Anterior cingulate cortex (tissue), 58 donors: Measurements from ENCODE around the gene ZFYVE28.

Experiments
- DNase-seq, 58 donors: peaks; one replicate each; lab custom pipeline; 2025; lab: John Stamatoyannopoulos, UW

Gene ZFYVE28

GRCh38 chr4:2318476-2318875 is 100.0 kb downstream of the ZFYVE28 start:
- no peak for DNase-seq

GRCh38 chr4:2313366-2313765 is 105.1 kb downstream of the ZFYVE28 start:
- no peak for DNase-seq

GRCh38 chr4:2306773-2307410 is 111.6 kb downstream of the ZFYVE28 start:
- no peak for DNase-seq

- no peak for DNase-seq
These were observed 112.5 kb downstream of the ZFYVE28 start for GRCh38 chr4:2305766-2306501.

- no peak for DNase-seq
These were observed 113.4 kb downstream of the ZFYVE28 start for GRCh38 chr4:2304877-2305561.

- no peak for DNase-seq
These were observed 114.0 kb downstream of the ZFYVE28 start for GRCh38 chr4:2304321-2304876.

- DNase-seq, result no peak
These were observed 114.6 kb downstream of the ZFYVE28 start for GRCh38 chr4:2303686-2304320.

GRCh38 chr4:2303121-2303685 is 115.2 kb downstream of the ZFYVE28 start:
- no peak for DNase-seq

- DNase-seq, result no peak
These were observed 115.9 kb downstream of the ZFYVE28 start for GRCh38 chr4:2302387-2303119.

GRCh38 chr4:2301806-2302205 is 116.6 kb downstream of the ZFYVE28 start:
- no peak for DNase-seq

- DNase-seq, result no peak
These were observed 117.2 kb downstream of the ZFYVE28 start for GRCh38 chr4:2301225-2301642.

- no peak for DNase-seq
These were observed 117.8 kb downstream of the ZFYVE28 start for GRCh38 chr4:2300431-2301224.

- no peak for DNase-seq
These were observed 118.7 kb downstream of the ZFYVE28 start for GRCh38 chr4:2299794-2300193.

GRCh38 chr4:2298532-2298991 is 119.9 kb downstream of the ZFYVE28 start:
- DNase-seq, result no peak

- DNase-seq, result no peak
These were observed 120.6 kb downstream of the ZFYVE28 start for GRCh38 chr4:2297606-2298531.

GRCh38 chr4:2296631-2297601 is 121.5 kb downstream of the ZFYVE28 start:
- no peak for DNase-seq
